Body of pancreas (tissue), 4 donors: ENCODE data around the gene UBR4.

ENCODE experiments used
- POLR2A ChIP-seq, 3 donors: fragments of 450-650 bp; IDR thresholded peaks; one replicate each; pipeline ENCODE4 v1.6.1; 2016; ENCODE audit warnings: antibody characterized with exemption in 3 of 3, mild to moderate bottlenecking in 2 of 3
- TF ChIP-seq, protein P1 (sequence below), 7 experiments: fragments of 450-650 bp in 4 of 7; fragments of 200-600 bp in 3 of 7; sonication (generic) in 3 of 7; IDR thresholded peaks; one replicate each; pipeline ENCODE4 v1.5.1; 2016 to 2019; ENCODE audit warnings: antibody characterized with exemption in 7 of 7

DNA sequence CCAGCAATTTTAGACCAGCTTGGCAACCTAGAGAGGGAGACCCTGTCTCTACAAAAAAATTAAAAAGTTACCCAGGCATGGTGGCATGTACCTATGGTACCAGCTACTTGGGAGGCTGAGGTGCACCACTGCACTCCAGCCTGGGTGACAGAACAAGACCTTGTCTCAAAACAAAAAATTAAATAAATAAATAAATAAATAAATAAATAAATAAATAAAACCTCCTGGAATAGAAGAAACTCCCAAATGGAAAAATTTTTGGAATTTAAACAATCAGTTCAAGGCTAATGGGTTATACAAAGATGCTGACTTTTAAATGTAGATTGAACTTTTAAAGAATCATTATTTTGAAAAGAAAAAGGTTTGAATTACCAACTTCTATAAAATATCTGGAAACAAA, 22.2 kb downstream of the UBR4 start:
- TF ChIP-seq, protein P1, sequence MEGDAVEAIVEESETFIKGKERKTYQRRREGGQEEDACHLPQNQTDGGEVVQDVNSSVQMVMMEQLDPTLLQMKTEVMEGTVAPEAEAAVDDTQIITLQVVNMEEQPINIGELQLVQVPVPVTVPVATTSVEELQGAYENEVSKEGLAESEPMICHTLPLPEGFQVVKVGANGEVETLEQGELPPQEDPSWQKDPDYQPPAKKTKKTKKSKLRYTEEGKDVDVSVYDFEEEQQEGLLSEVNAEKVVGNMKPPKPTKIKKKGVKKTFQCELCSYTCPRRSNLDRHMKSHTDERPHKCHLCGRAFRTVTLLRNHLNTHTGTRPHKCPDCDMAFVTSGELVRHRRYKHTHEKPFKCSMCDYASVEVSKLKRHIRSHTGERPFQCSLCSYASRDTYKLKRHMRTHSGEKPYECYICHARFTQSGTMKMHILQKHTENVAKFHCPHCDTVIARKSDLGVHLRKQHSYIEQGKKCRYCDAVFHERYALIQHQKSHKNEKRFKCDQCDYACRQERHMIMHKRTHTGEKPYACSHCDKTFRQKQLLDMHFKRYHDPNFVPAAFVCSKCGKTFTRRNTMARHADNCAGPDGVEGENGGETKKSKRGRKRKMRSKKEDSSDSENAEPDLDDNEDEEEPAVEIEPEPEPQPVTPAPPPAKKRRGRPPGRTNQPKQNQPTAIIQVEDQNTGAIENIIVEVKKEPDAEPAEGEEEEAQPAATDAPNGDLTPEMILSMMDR (IDR thresholded peaks at IDR 0.05) = no peak
- TF ChIP-seq POLR2A (IDR thresholded peaks at IDR 0.05) = no peak
